HUES64 (cell line): ENCODE measurements around the gene ANLN.

Experiments
- H3K27ac ChIP-seq: 2 replicates; pipeline ENCODE4 v1.7.0; 2013; ENCODE audit warnings: low read depth, low read length, inconsistent platforms
- H3K27me3 ChIP-seq: 2 replicates; pipeline ENCODE4 v1.6.1; 2013; ENCODE audit warnings: mild to moderate bottlenecking, low read length; ENCODE audit not compliant: insufficient read depth
- H3K36me3 ChIP-seq: 2 replicates; pipeline ENCODE4 v1.6.1; 2013; ENCODE audit warnings: mild to moderate bottlenecking, low read length; ENCODE audit not compliant: insufficient read depth
- H3K4me1 ChIP-seq: 2 replicates; pipeline ENCODE4 v1.6.1; 2013; ENCODE audit warnings: mild to moderate bottlenecking, low read length, moderate library complexity; ENCODE audit not compliant: insufficient read depth
- H3K4me3 ChIP-seq: 2 replicates; pipeline ENCODE4 v1.5.1; 2013; ENCODE audit warnings: mild to moderate bottlenecking, low read length, moderate library complexity
- H3K9ac ChIP-seq: 2 replicates; pipeline ENCODE4 v1.6.1; 2013; ENCODE audit warnings: mild to moderate bottlenecking, low read depth, low read length
- H3K9me3 ChIP-seq: 2 replicates; pipeline ENCODE4 v1.6.1; 2013; ENCODE audit warnings: low read depth, low read length; ENCODE audit not compliant: insufficient read depth
- WGBS: fragments of 150-250, 120-280 bp; methylation state at CpG from one replicate; pipeline ENCODE4 v1.1.7; 2013; ENCODE audit warnings: missing lambda C conversion rate; 5-methylcytosine and 5-hydroxymethylcytosine counted together

Gene ANLN

DNA sequence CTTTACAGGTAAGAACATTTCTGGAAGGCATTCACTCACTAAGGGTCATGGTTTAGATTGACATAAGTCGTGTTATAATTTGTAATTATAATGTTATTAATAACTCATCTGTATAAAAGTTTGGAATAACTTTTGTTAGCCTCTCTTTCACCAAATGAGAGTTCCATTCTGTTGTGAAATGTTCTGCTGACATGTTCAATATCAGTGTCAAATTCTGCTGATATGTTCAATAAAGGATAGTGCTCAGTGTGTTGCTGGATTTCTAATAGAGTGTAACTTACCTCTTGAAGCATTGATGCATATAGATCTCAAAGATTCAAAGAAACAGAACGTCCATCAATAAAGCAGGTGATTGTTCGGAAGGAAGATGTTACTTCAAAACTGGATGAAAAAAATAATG is 30.6 kb downstream of the ANLN start:
- no peaks in the 10 kb centered on the region for H3K4me1 ChIP-seq
- no peak overlapping the region for H3K4me3 ChIP-seq
- no peaks in the 10 kb centered on the region for H3K9me3 ChIP-seq
- peaks cover 97% of the 10 kb centered on the region for H3K36me3 ChIP-seq
- whole genome bisulfite sequencing = 88% methylated on average over 2 of the region's 3 CpGs
- no peak overlapping the region for H3K27ac ChIP-seq
- H3K27me3 ChIP-seq = no peaks in the 10 kb centered on the region
- H3K9ac ChIP-seq = no peak overlapping the region

DNA sequence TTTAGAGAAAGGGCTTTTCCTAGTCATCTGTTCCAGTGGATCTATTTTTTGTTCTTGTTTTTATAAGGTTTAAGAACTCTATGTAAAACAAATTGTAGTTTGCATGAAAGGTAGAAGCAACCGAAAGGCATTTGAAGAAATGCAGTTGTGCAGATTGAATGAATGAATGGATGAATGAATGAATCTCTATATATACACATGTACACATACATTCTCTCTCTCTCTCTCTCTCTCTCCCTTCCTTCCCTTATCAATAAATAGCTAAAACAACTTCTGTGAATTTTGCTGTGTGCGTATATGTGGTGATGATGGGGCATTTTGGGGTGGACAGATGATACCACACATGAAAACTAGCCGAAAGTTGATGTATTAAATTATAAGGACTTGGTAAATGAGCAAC is 32.4 kb downstream of the ANLN start:
- Histone ChIP-seq H3K4me1 (no peaks in the 10 kb centered on the region), H3K9me3 (no peaks in the 10 kb centered on the region), H3K27me3 (no peaks in the 10 kb centered on the region), H3K27ac (no peak overlapping the region), H3K4me3 (no peak overlapping the region), H3K9ac (no peak overlapping the region), H3K36me3 (peaks cover 97% of the 10 kb centered on the region)
- WGBS = 86% methylated on average over 3 of the region's 3 CpGs

DNA sequence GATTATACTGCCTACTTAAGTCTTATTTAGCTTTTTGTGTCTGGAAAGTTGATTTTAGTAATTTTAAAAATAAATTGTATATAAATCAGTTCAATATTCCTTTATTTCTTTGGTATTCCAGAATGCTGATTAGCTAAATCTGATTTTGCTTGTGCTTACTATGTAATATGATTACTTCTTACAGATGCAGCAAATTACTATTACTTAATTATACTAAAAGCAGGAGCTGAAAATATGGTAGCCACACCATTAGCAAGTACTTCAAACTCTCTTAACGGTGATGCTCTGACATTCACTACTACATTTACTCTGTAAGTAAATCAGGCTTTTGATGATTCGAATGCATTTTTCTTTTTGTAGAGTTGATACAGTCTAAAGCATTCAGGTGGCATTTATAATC is 34.0 kb downstream of the ANLN start:
- H3K27ac ChIP-seq = no peak overlapping the region
- no peaks in the 10 kb centered on the region for H3K27me3 ChIP-seq
- H3K4me3 ChIP-seq = no peak overlapping the region
- H3K4me1 ChIP-seq = no peaks in the 10 kb centered on the region
- WGBS = 100% methylated on average over 2 of the region's 2 CpGs
- no peaks in the 10 kb centered on the region for H3K9me3 ChIP-seq
- H3K36me3 ChIP-seq = peaks cover 99% of the 10 kb centered on the region
- no peak overlapping the region for H3K9ac ChIP-seq

DNA sequence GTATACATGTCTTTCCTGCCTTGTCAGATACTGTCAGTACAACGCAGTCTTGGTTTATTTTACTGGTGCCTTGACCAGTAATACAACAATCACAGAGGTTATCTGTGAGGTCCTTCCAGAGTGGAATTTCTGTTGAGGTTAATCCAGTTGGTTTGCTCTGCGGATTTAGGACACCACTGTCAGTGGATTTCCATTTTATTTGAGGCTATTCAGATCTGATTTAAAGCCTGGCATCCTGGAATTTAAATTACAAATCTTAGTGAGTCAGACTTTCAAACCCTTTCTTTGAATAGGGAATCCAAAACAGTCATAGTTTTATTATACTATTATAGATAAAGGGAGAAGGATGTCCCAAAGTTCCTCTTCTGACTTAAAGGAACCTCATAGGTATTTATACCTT is 40.5 kb downstream of the ANLN start:
- Histone ChIP-seq H3K36me3 (peaks cover 94% of the 10 kb centered on the region), H3K4me3 (no peak overlapping the region), H3K9me3 (no peaks in the 10 kb centered on the region), H3K9ac (no peak overlapping the region), H3K4me1 (no peaks in the 10 kb centered on the region), H3K27me3 (no peaks in the 10 kb centered on the region), H3K27ac (no peak overlapping the region)
- 89% methylated on average over 2 of the region's 2 CpGs for WGBS

DNA sequence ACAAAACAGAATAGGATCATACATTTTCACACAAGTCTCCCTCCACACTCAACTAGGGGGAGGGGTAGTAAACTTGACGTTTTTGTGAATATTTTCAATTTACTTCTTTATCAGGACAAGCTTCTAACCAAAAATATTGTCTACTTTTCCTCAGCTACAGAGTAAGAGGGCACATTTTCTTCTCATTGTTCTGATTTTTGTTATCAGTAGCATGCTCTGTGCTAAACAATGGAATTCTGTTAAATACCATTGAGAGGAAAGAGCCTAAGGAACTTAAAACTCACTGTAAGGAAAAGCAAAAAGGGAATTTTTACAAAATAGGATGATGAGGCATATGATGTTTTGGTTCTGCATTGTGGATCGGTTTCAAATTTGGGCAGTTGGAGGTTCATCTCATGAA is 41.2 kb downstream of the ANLN start:
- Histone ChIP-seq H3K4me1 (no peaks in the 10 kb centered on the region), H3K27me3 (no peaks in the 10 kb centered on the region), H3K9me3 (no peaks in the 10 kb centered on the region), H3K9ac (no peak overlapping the region), H3K4me3 (no peak overlapping the region), H3K27ac (no peak overlapping the region), H3K36me3 (peaks cover 91% of the 10 kb centered on the region)
- WGBS = 100% methylated on average over 1 of the region's 2 CpGs

DNA sequence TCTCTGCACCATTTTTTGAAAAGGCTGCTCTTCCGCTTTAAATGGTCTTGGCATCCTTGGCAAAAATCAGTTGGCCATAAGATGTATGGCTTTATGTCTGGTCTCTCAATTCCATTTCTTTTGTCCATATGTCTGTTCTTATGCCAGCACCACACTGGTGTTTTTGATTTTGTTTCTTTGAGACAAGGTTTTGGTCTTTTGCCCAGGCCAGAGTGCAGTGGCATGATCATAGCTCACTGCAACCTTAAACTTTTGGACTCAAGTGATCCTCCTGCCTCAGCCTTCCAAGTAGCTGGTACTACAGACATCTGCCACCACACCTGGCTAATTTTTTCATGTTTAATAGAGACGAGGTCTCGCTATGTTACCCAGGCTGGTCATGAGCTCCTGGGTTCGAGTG is 48.5 kb downstream of the ANLN start:
- Histone ChIP-seq H3K9me3 (no peaks in the 10 kb centered on the region), H3K9ac (no peak overlapping the region), H3K4me1 (peaks cover 10% of the 10 kb centered on the region), H3K4me3 (no peak overlapping the region), H3K27ac (no peak overlapping the region), H3K36me3 (peaks cover 77% of the 10 kb centered on the region), H3K27me3 (no peaks in the 10 kb centered on the region)
- WGBS = 94% methylated on average over 4 of the region's 4 CpGs

DNA sequence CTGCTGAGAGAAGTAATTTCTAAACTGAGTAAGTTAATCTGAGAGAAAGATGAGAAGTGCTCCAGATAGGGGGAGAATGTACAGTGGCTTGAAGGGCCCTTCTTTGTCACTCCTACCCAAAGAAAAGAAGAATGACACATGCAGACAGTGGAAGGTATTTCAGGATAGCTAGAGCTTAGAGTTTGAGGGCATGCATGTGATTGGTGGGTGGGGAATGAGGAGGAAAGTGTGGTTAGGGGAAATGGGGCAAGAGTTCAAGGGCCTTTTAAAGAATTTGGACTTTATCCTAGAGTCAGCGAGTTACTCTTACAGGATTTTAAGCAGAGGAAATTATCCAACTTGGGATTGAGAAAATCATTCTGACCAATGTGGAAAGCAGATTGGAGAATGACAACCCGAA is 50.0 kb downstream of the ANLN start:
- peaks cover 10% of the 10 kb centered on the region for H3K4me1 ChIP-seq
- no peak overlapping the region for H3K4me3 ChIP-seq
- 96% methylated on average over 2 of the region's 2 CpGs for WGBS
- no peaks in the 10 kb centered on the region for H3K27me3 ChIP-seq
- H3K27ac ChIP-seq = no peak overlapping the region
- no peak overlapping the region for H3K9ac ChIP-seq
- no peaks in the 10 kb centered on the region for H3K9me3 ChIP-seq
- H3K36me3 ChIP-seq = peaks cover 77% of the 10 kb centered on the region

DNA sequence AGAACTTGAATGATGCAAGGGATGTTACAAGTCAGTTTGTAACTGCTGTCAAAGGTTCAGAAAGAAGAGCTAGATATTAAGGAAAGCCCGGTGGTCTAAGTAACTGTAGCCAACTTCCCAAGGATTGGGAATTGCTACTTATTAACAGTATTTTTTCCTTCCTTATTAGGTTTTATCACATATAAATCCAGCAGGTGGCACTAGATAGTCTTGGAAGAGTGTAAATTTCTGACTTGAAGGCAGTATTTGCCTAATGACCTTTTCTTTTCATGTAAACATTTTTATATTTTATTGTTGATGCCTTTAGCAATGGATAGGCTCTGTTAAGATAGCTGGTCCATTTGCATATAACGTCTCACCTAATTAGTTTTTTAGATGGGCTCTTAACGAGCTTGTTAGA is 51.2 kb downstream of the ANLN start:
- Histone ChIP-seq H3K4me3 (no peak overlapping the region), H3K27ac (peak overlapping the region; percentile 80; the same call in 1 of the 2 replicates), H3K36me3 (peaks cover 80% of the 10 kb centered on the region), H3K9me3 (no peaks in the 10 kb centered on the region), H3K9ac (no peak overlapping the region), H3K4me1 (peaks cover 10% of the 10 kb centered on the region), H3K27me3 (no peaks in the 10 kb centered on the region)
- 77% methylated on average over 3 of the region's 3 CpGs for WGBS

DNA sequence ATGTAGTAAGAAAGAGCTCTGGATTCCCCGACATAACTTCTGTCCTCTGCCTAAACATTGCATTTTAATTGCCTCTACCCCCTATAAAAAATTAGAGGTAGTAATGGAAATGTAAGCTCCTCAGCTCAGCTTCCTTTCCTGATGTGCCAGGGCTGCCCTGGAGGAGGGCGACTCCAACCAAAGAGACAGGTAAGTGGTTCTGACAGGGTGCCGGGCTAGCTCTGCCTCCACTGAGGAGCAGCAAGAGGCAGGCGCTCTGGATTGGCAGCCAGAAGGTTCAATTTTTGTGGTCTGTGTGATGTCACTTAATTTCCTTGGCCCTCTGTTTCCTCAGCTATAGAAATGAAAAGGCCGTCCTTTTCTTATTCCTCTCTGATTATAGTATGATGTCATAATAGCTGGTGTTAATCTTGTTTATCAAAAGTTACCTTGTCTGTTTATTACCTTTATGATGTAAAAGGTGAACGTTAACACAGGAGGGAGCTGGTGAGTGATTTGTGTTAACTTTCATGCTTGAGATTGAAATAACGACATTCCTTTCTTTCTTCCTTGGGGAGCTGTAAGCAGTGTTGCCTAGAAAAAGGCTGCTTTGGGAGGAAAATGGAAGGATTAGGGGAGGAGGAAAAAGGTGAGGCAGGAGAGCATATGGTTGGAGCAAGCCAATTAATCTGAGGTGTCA is 51.8 kb downstream of the ANLN start:
- Histone ChIP-seq H3K27me3 (no peaks in the 10 kb centered on the region), H3K9ac (no peak overlapping the region), H3K27ac (peak overlapping the region; percentile 80; the same call in 1 of the 2 replicates), H3K4me1 (peaks cover 10% of the 10 kb centered on the region), H3K9me3 (no peaks in the 10 kb centered on the region), H3K36me3 (peaks cover 80% of the 10 kb centered on the region), H3K4me3 (no peak overlapping the region)
- WGBS = 74% methylated on average over 6 of the region's 7 CpGs

DNA sequence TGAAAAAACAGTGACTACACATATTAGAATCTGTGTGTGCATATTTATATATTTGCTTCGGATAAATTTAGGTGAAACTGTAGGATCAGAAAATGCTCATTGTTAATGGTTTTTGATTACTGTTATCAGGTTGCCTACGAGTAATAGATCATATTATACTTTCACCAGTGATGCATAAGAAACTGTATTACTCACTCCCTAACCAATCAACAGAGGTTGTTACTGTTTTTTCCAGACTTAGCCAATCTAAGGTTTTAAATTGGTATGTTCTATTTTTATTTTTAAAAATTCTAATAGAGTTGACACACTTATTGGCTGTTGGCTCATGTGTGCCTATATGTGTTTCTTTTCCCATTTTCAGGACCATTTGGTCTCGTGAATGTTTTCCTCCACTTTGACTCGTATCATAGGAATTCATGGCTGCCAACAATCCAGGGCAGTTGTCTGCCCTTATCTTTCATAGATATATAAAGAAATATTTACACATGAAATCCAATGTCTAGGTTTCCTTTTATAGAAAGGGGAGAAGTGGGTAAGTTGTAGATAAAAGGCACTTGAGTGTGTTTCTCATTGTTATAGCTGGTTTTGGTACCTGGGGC is 59.2 kb downstream of the ANLN start:
- WGBS = 98% methylated on average over 4 of the region's 4 CpGs
- H3K27me3 ChIP-seq = no peaks in the 10 kb centered on the region
- no peaks in the 10 kb centered on the region for H3K9me3 ChIP-seq
- no peak overlapping the region for H3K27ac ChIP-seq
- peaks cover 95% of the 10 kb centered on the region for H3K36me3 ChIP-seq
- H3K4me3 ChIP-seq = no peak overlapping the region
- H3K9ac ChIP-seq = no peak overlapping the region
- no peaks in the 10 kb centered on the region for H3K4me1 ChIP-seq

DNA sequence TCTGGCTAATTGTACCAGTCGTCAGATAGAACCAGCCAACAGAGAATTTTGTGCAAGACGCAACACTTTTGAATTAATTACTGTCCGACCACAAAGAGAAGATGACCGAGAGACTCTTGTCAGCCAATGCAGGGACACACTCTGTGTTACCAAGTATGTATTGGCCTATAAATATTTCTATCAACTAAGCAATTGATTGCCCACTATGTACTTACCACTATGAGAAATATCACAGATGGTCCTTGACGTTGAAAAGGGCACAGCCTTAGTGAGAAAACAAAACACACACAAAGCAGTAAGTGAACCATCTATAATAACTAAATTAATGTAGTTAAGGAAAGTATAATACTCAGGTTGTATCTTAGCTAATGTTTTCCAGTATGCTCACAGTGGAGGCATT is 60.0 kb downstream of the ANLN start:
- WGBS = 94% methylated on average over 5 of the region's 5 CpGs
- Histone ChIP-seq H3K36me3 (peaks cover 95% of the 10 kb centered on the region), H3K4me1 (no peaks in the 10 kb centered on the region), H3K27ac (no peak overlapping the region), H3K9ac (no peak overlapping the region), H3K27me3 (no peaks in the 10 kb centered on the region), H3K9me3 (no peaks in the 10 kb centered on the region), H3K4me3 (no peak overlapping the region)

DNA sequence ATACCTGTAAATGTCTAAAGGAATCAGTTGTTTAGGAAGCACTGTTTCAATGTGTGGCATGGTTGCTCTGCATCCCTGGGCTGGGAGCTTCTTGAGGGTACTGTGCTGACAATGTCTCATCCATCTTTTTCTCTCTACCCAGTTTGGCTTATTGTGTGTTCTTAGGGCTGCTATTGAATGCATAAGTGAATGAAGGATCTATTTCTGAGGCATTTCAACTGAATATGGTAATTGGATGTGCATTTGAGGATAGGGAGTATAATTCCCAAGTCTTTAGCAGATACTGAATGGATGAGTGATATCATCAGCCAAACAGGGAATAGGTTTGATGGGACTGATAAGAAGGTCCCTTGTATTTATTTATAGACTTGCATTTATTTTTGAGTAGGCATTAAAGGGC is 64.1 kb downstream of the ANLN start:
- Histone ChIP-seq H3K27me3 (no peaks in the 10 kb centered on the region), H3K36me3 (peaks cover 61% of the 10 kb centered on the region)

More for the DNA sequence above, 64.1 kb downstream of the ANLN start:
- Histone ChIP-seq H3K9me3 (no peaks in the 10 kb centered on the region), H3K9ac (no peak overlapping the region), H3K27ac (no peak overlapping the region), H3K4me3 (no peak overlapping the region), H3K4me1 (no peaks in the 10 kb centered on the region)
